ENCODE data around the gene EMC9.

EMC9 gene

DNA sequence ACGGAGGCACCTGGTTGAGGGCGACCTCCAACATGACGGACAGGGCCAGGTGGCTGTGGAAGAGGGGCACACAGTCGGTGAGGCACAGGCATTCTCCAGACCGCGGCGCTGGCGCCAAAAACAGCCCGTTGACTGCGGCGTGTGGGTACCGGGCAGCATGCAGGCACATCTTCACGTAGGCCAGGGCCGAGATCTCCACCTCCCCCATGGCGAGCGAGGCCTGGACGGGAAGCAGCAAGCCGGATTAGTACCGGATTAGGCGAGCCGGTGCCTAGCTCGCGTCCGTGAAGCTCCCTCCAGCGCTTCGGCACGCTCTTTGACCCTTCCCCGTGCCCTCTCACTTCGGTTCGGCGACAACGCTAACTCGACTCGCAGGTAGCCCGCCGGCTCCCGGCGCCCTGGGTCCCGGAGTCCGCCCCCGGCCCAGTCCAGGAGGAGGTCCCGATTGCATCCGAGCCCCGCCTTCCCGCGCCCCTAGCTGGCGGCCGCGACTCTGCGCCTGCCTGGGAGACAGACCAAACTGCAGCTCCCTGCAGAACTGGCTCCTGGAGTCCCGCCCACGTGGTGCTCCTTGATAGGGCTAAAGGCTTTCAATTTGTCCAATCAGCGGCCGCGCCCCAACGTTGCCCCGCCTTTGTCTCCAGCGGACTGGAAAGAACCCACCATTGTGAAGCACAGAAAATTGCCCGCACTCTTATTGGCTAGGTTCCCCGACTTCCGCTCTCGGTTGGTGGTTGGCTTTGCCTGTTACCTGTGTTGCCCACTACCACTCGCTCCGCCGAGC lies at the start of gene EMC9:
Gene EMC9, minus strand, starts transcription at position 495 of the 784 bp plus-strand sequence. Its CDS starts 287 bp downstream, at position 208.
- peak; percentile 100 for DNase-seq

DNA sequence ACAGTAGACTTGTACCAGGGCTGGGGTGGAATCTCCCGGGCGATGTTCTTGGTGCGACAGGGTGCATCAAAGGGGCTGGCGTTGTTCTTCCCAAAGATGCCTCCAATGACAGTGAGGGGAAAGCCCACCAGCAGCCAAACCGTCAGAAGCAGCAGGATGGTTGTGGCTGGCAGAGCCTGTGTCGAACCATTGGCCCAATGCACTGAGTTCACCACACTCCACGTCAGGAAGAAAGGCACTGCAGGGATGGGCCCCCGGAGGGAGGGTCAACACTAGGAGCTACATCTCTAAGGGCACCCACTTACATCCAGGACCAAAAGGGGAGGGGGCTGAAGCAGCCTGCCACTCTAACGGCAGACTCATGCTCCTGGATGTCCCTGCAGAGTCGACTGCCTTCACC lies 49.0 kb upstream of the EMC9 start:
- no peak for DNase-seq

DNA sequence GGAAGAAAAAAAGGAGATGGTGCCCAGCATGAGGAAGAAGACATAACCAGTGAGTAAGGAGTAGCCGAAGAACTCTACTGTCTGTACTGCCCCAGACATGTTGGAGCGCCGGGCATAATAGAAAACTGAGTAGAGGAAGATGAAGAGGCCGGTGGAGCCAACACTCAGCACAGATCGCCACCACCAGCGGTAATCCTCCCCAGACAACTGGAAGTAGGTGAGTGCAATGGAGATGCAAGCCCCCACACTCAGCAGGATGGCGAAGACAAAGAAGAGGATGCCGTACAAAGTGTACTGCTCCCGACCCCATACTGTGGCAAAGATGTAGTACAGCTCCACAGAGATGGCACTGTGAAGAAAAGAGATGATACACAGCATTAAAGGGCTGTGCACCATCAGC lies 48.1 kb upstream of the EMC9 start:
- DNase-seq: no peak

- DNase-seq: no peak
These were observed 47.6 kb upstream of the EMC9 start for GRCh38 chr14:24189059-24189375.

DNA sequence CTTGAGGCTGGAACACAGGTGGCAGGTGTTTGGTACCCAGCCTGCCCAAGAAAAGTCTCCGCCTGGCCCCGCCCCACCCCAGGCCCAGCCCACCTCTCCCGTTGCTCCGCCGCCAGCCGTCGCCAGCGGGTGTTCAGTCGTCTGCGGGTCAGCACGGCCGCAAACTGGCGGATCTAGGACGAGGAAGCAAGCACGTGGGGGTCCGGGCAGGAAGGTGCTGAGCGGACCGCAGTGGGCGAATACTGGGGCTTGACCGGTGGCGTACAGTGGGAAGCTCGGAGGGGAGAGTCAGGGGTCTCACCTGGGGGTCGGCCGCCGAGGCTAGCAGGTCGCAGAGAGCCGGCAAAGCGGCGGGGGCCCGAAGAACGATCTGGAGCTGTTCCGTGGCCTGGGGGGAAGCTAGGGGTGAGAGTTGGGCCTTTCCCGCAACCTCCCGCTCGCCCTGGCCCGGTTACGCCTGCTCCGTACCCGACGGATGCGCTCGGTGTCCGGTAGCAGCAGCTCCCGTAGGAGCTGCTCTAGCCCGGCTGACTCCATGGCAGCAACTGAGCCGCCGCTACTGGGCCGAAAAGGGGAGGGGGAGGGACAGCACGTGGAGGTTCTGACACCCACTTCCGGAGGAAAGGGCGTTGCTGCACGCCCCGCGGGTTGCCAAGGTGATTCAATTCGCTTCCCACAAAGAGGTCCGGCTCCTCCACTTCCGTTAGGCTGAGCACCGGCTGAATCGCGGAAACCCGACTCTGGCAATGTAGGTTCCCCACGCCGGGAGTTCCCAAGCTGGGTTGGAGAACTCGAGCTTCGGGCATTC lies 47.1 kb upstream of the EMC9 start, which contains the start of gene IPO4:
Gene IPO4, minus strand, starts transcription at position 566 of the 808 bp plus-strand sequence. Its CDS starts 29 bp downstream, at position 537.
- DNase-seq: peak; percentile 96 to 99 (median 98)

- no peak for DNase-seq
These were observed 46.1 kb upstream of the EMC9 start for GRCh38 chr14:24187539-24187915.

- DNase-seq: no peak
These were observed 45.6 kb upstream of the EMC9 start for GRCh38 chr14:24186831-24187538.

- DNase-seq: no peak
These were observed 44.4 kb upstream of the EMC9 start for GRCh38 chr14:24185741-24186140.

GRCh38 chr14:24185026-24185425 lies 43.6 kb upstream of the EMC9 start:
- no peak for DNase-seq

DNA sequence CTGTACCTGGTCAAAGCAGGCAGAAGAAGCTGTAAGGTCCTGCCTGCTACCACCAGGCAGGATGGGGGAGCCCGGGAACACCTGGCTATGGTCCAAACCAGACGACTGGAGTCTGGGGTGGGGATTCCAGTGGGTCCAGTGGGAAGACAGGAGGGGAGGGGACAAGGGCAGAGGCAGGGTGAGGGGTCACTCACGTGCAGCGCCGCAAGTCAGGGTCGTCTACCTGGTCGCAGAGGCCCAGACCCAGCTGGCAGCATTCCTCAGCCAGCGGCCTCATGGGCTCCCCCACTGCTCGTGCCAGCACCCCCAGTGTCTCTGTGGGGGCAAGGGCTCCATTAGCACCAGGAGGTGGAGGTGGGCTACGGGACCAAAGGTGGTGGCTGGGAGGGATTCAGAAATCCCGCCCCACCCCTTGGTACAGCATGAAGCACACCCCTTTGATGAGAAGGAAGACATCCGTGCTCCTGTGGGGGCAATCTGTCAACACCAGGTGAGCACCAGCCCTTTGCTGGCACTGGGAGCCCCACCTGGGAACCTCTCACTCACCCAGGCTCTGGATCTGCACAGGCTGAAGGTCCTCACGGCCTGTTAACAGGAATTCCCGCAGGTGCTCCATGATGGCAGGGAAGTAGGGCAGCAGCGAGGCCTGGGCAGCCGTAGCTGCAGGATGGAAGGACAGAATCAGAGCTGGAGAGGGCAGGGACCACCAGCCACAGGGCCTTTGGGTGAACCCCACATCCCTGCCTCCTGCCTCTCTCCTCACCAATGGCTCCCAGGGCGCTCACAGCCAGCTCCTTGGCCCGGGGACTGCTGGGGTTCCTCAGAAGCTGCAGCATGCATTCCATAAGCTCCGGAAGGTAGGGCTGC lies 42.9 kb upstream of the EMC9 start:
- DNase-seq: no peak

DNA sequence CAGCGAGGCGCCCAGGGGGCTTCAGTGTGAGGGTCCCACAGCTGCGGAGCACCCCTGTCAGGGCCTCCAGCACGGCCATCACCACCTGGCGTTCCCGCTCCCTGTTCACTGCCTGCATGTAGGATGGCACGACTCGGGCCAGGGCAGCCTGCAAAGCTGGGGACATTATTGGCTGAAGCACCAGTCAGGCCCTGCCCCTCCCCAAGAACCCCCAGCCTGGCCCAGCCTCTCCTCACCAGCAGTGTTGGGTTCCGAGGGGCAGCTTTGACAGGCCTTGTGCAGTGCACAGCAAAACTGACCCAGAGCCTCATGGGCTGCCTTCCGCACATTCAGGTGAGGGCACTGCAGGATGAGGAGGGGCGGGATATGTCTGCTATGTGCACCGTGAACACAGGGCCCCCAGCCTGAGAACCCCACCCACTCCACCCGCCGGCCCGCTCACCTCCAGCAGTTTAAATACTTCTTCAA lies 41.7 kb upstream of the EMC9 start:
- no peak for DNase-seq

GRCh38 chr14:24182110-24182882 lies 40.9 kb upstream of the EMC9 start:
- DNase-seq: no peak

DNA sequence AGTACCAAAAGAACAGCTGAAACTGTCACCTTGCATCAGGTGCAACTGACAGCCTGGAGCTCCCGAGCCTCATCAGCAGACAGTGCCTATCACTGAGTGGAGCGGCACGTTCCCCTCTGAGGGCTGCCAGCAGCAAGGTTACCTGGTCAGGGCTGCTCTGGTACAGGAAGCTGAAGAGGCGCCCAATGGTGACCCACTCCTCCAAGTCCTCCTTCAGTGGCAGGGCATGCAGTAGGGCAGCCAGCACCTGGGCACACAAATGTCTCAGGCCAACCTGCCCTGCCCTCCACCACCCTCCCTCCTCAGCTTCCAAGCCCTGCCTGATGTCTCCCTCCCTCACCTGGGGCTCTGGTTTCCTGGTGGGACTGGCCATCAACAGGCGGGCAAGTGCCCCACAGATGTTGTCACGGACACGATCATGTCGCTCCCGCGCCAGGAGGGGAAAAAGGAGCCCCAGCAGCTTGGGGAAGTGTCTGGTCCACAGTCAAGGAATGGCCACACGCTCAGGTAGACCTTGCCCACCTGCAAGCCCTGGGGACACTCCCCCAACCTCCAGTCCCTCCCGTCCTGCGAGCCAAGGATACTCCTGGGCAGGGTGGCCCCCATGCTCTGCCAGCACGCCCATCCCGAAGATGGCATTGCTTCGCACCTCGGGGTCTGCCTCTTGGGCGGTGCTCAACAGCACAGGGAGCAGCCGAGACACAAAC lies 40.1 kb upstream of the EMC9 start:
- DNase-seq: no peak

DNA sequence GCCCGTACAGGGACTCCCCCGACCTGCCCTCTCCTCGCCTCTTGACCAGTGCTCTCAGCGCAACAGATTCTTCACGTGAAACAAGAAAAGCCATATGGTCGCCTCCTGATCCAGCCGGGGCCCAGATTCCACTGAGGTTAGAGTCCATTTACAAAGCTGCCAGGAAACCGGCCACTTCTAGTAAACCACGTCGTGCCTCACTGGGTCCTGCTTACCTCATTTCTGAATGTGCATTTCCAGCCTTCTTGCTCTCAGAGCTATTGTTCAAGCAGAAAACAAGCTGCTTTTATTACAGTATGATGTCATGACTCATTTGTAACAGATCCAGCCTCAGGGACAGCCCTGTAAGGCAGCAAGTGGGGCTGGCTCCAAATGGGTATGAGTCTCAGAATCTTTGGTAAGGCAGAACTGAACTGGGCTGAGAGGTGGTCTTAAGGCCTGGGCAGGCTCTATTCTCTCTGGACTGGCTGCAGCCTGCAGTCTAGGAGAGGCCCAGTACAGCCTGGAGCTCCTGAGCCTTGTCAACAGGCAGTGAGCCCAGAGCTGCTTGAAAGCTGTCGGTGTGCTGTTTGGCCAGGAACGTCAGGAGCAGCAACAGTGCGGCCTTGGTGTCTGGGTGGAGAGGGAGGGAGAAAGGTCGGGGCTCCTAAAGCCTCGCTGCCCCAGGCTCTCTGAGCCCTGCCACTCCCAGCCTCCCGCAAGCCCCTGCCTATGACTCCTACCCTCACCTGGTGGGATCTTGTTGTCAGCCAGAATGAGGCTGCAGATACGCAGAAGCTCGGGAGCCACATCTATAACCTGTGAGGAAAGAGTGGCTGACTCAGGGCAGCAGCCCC lies 38.8 kb upstream of the EMC9 start:
- DNase-seq: no peak

- DNase-seq: no peak
These were observed 38.0 kb upstream of the EMC9 start for GRCh38 chr14:24179294-24179960.

- no peak for DNase-seq
These were observed 37.2 kb upstream of the EMC9 start for GRCh38 chr14:24178399-24179178.

DNA sequence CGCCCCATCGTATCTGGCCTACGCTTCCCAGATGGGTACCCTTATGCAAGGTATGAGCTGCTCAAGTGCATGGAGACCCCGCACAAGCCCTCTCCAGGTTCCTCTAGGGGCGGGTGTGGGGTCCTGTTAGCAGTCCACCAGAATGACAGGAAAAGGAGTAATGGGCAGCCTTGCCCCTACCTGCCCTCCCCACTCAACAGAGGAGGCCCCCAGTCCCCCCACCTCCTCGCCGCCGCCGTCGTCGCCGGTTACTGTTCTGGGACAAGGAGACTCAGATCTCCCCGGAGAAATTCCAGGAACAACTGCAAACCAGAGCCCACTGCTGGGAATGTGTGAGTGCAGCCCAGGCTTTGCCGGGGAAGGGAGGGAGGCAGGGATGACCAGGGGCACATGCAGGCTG lies 36.5 kb upstream of the EMC9 start:
- no peak for DNase-seq

DNA sequence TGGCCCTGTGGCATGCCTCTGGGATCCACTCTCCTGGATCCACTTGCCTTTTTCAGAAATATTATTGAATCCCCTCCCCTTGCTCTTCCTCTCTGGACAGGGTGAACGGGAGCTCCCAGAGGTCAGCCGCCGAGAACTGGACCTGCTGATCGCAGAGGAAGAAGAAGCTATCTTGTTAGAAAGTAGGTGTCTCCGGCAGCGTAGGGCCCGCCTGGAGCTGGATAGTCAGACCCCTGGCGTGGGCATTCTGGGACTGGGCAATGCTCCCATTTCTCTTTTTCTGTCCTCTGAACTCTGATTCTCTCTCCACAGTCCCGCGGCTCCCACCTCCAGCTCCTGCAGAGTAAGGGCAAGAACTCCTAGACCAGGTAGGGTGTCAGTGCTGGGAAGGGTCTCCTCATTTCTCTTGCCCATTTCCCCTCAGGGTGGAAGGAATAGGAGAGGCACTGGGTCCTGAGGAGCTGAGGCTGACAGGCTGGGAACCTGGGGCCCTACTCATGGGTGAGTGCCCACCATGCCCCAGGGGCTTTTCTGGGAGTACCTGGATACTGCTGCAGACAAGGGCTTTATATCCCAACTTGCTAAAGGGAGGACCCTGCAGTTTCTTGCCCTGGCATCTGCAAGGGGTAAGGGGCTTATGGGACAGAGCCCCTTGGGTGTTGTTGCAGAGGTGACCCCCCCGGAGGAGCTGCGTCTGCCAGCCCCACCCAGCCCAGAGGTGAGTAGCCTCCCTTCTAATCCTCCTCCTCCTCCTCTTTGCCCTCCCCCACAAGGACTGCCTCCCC lies 35.8 kb upstream of the EMC9 start:
- no peak for DNase-seq

All from NCI-H1417 (cell line).